Smooth muscle cell (in vitro differentiated cells): Measurements from ENCODE around the gene MORN1. TPM values are rescaled to one million over a fixed set of nuclear protein-coding genes. Genes with fewer than 3 reads are reported as not detected.

Source experiments
- DNase-seq: peaks from one replicate; lab custom pipeline; 2025; ENCODE audit not compliant: unreplicated experiment; lab: John Stamatoyannopoulos, UW
- H2AFZ ChIP-seq: fragments of 200-600 bp; sonication (generic); 2 replicates; pipeline ENCODE4 v1.6.0; 2016; ENCODE audit warnings: antibody characterized with exemption, low read depth, mild to moderate bottlenecking
- H3F3A ChIP-seq: fragments of 200-600 bp; sonication (generic); 2 replicates; pipeline ENCODE4 v1.6.0; 2017; ENCODE audit warnings: antibody characterized with exemption, low read depth
- H3K27ac ChIP-seq: fragments of 200-600 bp; sonication (generic); 2 replicates; pipeline ENCODE4 v1.5.1; 2016; ENCODE audit warnings: low read depth, mild to moderate bottlenecking
- H3K27me3 ChIP-seq: fragments of 200-600 bp; sonication (generic); 2 replicates; pipeline ENCODE4 v1.6.1; 2016; ENCODE audit warnings: low read depth, mild to moderate bottlenecking
- H3K36me3 ChIP-seq: fragments of 200-600 bp; sonication (generic); 2 replicates; pipeline ENCODE4 v1.5.1; 2016; ENCODE audit warnings: low read depth
- H3K4me1 ChIP-seq: fragments of 200-600 bp; sonication (generic); 2 replicates; pipeline ENCODE4 v1.5.1; 2016; ENCODE audit warnings: low read depth
- H3K4me2 ChIP-seq: fragments of 200-600 bp; sonication (generic); 2 replicates; pipeline ENCODE4 v1.6.0; 2016; ENCODE audit warnings: mild to moderate bottlenecking
- H3K4me3 ChIP-seq: fragments of 200-600 bp; sonication (generic); 2 replicates; pipeline ENCODE4 v1.5.1; 2016; ENCODE audit warnings: mild to moderate bottlenecking
- H3K79me2 ChIP-seq: fragments of 200-600 bp; sonication (generic); 2 replicates; pipeline ENCODE4 v1.6.0; 2016; ENCODE audit warnings: low read depth, mild to moderate bottlenecking
- H3K9ac ChIP-seq: fragments of 200-600 bp; sonication (generic); 2 replicates; pipeline ENCODE4 v1.6.0; 2016; ENCODE audit warnings: low read depth
- H3K9me3 ChIP-seq: fragments of 200-600 bp; sonication (generic); replicated peaks from 2 replicates; pipeline ENCODE4 v1.5.1; 2016; ENCODE audit warnings: low read depth
- H4K20me1 ChIP-seq: fragments of 200-600 bp; sonication (generic); 2 replicates; pipeline ENCODE4 v1.6.0; 2016; ENCODE audit warnings: low read depth
- WGBS: methylation state at CpG from one replicate; pipeline ENCODE4 v1.1.7; 2016; ENCODE audit warnings: low lambda C conversion rate; 5-methylcytosine and 5-hydroxymethylcytosine counted together
- polyA plus RNA-seq: library from polyadenylated mRNA; unstranded; fragments of >200 nt; fragmentation: Nextera tagmentation; extraction: Ambion mirVana; gene quantifications from 2 replicates; pipeline ENCODE4 v1.2.1, GENCODE V29; 2016
- total RNA-seq: library from RNA; depleted of rRNA; stranded (reverse); fragments of >200 nt; gene quantifications from 2 replicates; pipeline ENCODE4 v1.2.3, GENCODE V29; 2014
- TF ChIP-seq, protein P1 (sequence below): fragments of 200-600 bp; sonication (generic); IDR thresholded peaks from 2 replicates; pipeline ENCODE4 v1.5.1; 2017; ENCODE audit warnings: borderline replicate concordance, mild to moderate bottlenecking, antibody characterized with exemption; ENCODE audit not compliant: insufficient read depth, poor library complexity, severe bottlenecking

MORN1 gene
- total and polyA plus RNA-seq, 2 experiments from 2014 or later = 4.9 to 6.2 TPM

DNA sequence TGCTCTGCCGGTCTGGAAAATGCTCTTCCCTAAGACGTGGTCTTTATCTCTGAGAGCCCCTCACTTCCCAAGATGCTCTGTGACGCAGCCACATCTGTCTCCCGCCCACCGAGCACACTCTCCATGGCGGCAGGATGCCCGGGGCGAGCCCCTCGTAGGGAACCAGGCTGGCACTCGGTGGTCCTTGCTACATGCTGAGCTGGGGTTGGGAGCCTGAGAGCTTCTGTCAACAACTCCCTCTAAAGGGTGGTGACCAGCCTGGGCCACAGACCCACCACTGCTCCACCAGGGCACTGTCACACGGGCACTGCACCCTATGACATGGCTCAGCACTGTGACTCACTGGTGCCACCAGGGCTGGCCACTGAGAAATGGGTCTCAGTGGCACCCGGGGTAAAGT is 18.4 kb upstream of the MORN1 start:
- Histone ChIP-seq H2AFZ (no peak overlapping the region), H3K4me3 (no peak overlapping the region), H3K79me2 (no peaks in the 10 kb centered on the region), H3K4me2 (no peak overlapping the region), H3K9me3 (no peaks in the 10 kb centered on the region), H3K9ac (no peak overlapping the region), H3K27me3 (no peaks in the 10 kb centered on the region), H3K27ac (no peak overlapping the region), H3F3A (peaks cover 8% of the 10 kb centered on the region), H3K4me1 (peaks cover 18% of the 10 kb centered on the region), H4K20me1 (peaks cover 9% of the 10 kb centered on the region), H3K36me3 (no peaks in the 10 kb centered on the region)
- DNase-seq = no peak
- TF ChIP-seq, protein P1, sequence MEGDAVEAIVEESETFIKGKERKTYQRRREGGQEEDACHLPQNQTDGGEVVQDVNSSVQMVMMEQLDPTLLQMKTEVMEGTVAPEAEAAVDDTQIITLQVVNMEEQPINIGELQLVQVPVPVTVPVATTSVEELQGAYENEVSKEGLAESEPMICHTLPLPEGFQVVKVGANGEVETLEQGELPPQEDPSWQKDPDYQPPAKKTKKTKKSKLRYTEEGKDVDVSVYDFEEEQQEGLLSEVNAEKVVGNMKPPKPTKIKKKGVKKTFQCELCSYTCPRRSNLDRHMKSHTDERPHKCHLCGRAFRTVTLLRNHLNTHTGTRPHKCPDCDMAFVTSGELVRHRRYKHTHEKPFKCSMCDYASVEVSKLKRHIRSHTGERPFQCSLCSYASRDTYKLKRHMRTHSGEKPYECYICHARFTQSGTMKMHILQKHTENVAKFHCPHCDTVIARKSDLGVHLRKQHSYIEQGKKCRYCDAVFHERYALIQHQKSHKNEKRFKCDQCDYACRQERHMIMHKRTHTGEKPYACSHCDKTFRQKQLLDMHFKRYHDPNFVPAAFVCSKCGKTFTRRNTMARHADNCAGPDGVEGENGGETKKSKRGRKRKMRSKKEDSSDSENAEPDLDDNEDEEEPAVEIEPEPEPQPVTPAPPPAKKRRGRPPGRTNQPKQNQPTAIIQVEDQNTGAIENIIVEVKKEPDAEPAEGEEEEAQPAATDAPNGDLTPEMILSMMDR = no peak
- WGBS = 94% methylated on average over 12 of the region's 12 CpGs

DNA sequence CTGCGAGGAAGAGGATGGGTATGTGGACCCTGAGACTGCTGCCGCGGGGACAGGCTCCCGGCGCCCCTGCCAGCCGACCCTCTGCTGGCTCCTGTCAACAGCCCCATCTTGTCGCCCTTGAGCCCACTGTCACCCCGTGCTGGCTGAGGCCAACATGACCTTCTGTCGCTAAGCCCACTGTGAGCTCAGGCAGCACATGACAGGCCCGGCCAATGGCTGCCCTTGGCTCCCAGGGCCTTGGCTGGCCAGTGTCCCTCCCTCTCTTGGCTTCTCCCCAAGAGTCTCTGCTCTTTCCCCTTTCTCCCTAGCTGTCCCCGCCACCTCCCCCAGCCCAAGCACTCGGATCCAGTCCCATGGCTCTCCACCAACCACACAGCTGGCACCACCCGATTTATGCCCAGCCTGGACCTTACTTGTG is 17.5 kb upstream of the MORN1 start:
- peaks cover 8% of the 10 kb centered on the region for H3F3A ChIP-seq

DNA sequence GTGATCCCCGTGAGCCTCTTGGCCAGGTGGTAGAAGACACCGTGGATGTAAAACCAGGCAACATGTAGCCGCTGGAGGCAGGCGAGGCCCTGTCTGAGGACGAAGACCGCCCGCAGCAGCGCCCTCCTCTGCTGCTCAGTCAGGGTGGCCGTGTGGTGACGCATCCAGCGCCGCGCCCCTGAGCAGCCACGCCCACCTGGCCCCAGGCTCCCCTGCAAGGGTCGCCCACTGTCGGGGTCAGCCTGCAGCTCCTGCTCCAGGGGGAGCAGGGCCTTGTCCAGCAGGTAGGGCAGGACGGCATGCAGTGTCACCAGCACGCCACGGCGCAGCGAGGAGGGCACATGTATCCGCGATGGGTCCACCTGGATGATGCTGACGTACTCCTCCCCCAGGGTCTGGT is 17.1 kb upstream of the MORN1 start:
- 95% methylated on average over 24 of the region's 24 CpGs for WGBS
- no peaks in the 10 kb centered on the region for H3K36me3 ChIP-seq

More for the DNA sequence above, 17.5 kb upstream of the MORN1 start:
- Histone ChIP-seq H3K27ac (no peak overlapping the region), H2AFZ (no peak overlapping the region), H3K79me2 (no peaks in the 10 kb centered on the region), H3K36me3 (no peaks in the 10 kb centered on the region), H3K9ac (no peak overlapping the region), H3K4me2 (no peak overlapping the region), H3K4me3 (no peak overlapping the region), H4K20me1 (peaks cover 9% of the 10 kb centered on the region), H3K27me3 (no peaks in the 10 kb centered on the region), H3K4me1 (peaks cover 11% of the 10 kb centered on the region), H3K9me3 (no peaks in the 10 kb centered on the region)
- no peak for DNase-seq
- TF ChIP-seq, protein P1 = no peak
- 94% methylated on average over 13 of the region's 13 CpGs for WGBS

DNA sequence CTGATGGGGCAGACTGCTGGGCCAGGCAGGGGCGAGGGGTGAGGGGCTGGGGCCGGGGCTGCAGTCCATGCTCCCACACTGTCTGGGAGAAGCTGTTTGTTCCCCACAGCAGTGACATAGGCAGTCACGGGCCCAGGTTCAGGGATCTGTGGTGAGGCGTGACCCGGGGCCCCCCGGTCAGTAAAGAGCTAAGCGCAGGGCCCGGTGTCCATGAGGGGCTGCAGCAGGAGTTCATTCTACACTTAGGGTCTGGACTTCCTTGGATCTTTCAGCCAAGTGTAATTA is 16.6 kb upstream of the MORN1 start:
- no peak for DNase-seq
- TF ChIP-seq, protein P1 = no peak
- Histone ChIP-seq H3K36me3 (no peaks in the 10 kb centered on the region), H3F3A (peaks cover 8% of the 10 kb centered on the region), H3K27ac (no peak overlapping the region), H4K20me1 (peaks cover 11% of the 10 kb centered on the region), H3K79me2 (no peaks in the 10 kb centered on the region), H3K4me3 (no peak overlapping the region), H3K27me3 (no peaks in the 10 kb centered on the region), H3K4me2 (no peak overlapping the region), H2AFZ (no peak overlapping the region), H3K9me3 (no peaks in the 10 kb centered on the region), H3K4me1 (peaks cover 2% of the 10 kb centered on the region), H3K9ac (no peak overlapping the region)
- WGBS = 95% methylated on average over 7 of the region's 8 CpGs

More for the DNA sequence above, 17.1 kb upstream of the MORN1 start:
- Histone ChIP-seq H2AFZ (no peak overlapping the region), H3K4me3 (no peak overlapping the region), H3K9ac (no peak overlapping the region), H3K4me1 (peaks cover 7% of the 10 kb centered on the region), H3K79me2 (no peaks in the 10 kb centered on the region), H3F3A (peaks cover 8% of the 10 kb centered on the region), H3K4me2 (no peak overlapping the region), H3K27ac (no peak overlapping the region), H3K27me3 (no peaks in the 10 kb centered on the region), H4K20me1 (peaks cover 9% of the 10 kb centered on the region), H3K9me3 (no peaks in the 10 kb centered on the region)
- DNase-seq = no peak
- TF ChIP-seq, protein P1 = no peak
